GM21423 (cell line): ENCODE data around the gene ADAMTSL2.

Experiments used
- ATAC-seq: cut with Tn5 transposase; IDR thresholded peaks from one replicate; pipeline ENCODE4 v1.9.1; 2021; ENCODE audit warnings: mild to moderate bottlenecking, moderate library complexity; ENCODE audit not compliant: unreplicated experiment

Gene ADAMTSL2

DNA sequence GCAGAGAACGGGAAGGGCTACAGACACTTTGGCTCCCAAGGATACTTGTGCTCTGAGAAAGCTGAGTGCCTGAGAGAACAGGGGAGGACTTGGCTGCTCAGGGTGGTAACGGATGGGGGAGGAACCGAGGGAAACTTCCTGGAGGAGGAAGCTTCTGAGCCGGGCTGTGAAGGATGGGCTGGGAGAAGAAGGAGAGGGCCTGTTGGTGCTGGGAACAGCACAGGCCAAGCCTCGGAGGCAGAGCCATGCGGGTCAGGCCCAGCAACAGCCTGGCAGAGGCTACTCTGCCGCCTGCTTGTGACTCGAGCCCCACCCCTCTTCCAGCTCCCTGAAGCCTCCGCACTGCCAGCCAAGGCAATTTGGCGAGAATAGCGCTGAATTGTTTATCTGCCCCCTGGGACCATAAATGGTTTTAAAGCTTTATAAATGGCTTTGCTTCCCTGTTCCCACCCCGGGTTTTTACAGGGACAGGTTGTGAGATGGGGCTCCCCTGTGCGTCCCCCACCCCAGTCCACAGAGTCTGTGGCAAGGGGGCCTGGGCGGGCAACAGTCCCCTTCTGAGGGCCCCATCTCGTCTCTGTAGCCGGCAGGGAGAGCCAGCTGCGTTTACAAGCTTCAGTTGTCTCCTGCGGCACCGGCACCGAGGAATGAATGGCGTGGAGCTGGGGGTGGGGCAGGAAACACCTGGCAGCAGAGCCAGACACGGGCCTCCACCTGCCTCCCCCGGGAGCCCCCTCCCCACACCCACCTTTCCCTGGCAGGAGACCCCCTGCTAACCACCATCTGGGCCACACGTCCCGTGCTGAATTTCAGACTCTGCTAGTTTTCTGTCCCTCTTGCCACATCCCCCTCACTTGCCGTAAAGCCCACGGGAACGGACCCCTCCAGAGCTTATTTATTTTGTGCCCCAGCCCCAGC is 50.3 kb downstream of the ADAMTSL2 start:
- no peak for ATAC-seq

DNA sequence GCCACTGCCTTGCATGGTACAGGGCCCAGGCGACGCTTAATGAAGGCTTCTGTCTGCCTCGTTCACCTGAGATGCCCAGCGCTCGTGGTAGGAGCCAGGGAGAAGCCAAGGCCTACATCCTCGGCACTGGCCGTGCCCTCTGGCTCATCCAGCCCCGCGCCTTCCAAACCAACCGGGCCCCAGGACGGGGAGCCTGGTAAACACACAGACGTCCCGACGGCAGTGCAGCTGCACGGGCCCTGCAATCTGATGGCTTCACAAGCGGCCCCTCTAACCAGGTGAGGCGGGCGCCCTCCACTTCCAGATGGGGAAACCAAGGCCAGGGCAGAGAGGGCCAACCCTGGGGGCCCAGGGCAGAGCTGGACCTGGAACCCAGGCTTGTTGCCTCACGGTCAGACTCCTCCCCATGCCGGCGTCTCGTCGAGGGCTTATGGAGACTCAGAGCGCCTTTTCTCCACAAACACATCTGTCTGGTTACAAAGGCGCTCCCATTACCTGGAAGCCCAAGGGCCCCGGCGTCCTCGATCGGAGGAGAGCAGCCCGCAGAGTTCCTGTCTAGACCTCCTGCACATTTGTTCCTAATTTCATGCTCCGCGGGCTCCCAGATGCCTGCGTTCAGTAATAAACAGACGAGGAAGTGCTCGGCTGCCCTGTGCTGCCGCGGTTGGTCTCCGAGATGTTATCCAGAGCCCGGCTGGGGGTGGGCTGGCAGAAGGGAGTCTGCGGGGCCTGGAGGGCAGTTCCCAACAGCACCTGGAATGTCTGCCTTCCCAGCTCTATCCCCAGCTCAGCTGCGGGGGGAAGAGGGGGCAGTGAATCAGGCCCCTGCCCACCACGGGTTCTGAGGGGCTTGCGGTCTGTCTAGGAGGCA is 51.2 kb downstream of the ADAMTSL2 start:
- ATAC-seq = no peak

DNA sequence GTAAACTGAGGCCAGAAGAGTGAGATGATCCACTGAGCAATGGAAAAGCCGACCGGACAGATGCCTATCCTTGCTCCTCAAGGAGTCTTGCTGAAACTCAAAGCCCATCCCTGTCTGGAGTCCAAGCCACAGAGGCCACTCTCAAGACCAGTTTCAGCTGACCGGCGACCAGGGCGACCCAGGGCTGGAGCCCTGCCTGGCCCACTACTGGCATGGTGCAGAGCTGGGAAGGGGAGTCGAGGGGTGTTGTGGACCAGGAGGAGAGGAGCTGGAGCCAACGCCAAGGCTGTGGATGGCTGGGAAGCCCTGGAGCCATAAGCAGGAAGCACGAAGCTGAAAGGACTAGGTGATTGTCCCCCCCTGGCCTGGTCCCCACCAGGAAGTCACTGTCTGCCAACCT is 52.5 kb downstream of the ADAMTSL2 start:
- no peak for ATAC-seq

DNA sequence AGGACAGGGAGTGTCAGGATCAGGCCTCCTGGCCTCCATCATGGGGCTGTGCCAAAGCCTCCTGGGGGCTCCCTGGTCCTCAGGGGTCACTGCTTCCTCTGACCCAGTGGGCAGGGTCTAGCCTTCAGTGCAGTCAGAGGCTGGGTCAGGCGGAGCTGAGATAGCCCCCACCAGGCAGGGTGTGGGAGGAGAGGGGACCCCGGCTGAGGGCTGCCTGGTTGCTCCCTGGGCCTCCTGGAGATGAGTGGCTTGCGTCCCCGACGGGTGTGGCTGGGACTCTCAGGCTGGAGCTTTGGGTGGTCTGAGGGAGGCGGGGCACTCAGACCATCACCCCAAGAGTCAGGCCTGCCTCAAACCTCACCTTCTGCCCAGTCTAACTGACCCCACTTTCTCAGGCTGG is 53.0 kb downstream of the ADAMTSL2 start:
- ATAC-seq = no peak

DNA sequence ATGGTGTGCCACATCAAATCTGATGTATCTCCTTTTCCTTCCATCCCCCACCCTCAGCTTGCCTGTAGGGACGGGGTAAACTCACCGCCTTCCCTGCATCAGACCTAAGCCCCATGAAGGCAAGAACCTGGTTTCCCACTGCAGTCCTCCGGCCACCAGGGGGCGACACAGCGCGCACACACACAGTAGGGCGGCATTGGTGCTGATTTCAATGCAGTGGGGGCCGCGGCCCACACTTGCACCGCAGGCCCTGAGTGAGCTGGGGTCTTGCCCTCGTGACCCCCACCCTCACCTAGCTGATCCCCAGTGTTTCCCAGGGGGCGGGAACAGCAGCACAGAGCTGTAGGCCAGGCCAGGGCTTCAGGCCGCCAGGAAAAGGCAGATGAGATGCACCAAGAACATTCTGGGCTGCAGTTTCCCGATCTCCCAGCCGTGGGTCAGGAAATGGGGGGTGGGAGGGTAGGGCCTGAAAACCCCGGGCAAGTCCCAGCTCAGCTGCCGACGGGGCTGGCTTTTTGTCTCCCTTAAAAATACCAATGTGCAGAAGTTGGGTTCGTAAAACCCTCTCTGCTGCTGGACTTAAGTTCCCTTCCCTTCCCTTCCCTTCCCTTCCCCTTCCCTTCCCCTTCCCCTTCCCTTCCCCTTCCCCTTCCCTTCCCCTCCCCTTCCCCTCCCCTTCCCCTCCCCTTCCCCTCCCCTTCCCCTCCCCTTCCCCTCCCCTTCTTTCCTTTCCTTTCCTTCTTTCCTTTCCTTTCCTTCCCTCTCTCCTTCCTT is 55.1 kb downstream of the ADAMTSL2 start:
- ATAC-seq = no peak

DNA sequence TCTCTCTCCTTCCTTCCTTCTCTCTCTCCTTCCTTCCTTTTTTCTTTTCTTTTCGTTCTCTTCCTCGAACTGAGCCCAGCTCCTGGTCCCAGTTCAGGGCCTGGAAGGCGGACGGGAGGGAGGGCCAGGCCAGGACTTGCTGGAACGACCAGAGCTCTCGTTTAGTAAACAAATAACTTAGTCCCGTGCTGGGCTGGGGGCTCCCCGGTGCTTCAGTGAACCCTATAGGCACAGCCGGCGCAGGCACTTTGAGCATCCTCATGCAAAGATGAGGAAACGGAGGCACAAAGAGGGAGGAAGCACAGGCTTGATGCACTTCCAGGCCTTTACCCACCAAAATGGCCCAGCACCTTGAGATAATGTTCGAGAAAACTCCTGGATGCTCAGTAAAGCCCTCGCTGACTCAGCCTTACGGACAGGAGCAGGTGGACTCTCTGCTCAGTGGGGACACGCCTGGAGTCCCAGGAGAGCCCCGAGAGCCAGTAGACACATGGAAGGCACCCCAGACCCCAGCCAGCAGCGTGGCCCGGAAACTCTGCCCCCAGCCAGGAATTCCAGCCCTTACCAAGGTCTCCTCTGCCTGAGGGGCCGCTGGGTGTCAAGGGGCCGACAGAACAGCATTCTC is 55.8 kb downstream of the ADAMTSL2 start:
- ATAC-seq = no peak

DNA sequence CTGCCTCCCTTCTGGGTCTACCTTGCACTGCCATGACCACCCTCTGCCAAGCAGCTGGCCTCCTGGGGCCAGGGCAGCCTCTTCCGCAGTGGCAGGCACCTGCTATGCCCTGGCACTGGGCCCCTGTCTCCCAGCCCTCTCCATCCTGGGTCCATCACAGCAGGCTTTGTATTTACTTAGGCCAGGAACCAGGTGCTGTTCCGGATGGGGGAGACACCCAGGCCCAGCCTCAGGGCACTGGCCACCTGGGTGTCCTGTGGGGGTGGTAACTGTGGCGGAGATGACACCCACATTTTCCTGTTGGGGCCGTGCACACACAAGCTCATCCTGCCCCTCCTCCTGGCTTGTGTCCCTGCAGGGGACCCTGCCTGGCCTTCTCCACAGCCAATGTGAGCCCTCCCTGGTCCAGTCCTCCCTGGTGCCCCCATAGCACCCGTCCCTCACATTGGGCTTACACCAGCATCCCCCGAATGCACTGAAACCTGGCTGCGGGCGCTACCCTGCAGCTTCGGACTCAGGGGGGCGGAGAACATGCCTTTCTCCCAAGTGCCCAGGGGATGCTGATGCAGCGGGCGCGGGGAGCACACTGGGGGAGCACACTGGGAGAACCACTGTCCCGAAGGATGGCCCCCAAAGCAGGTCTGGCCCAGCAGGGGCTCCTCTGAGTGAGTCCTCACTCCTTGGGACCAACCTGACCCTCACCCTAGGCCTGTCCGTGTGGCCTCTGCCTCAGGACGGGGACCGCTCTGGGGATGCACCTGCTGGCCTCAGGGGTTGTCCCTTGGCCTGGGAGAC is 56.8 kb downstream of the ADAMTSL2 start:
- ATAC-seq = no peak

DNA sequence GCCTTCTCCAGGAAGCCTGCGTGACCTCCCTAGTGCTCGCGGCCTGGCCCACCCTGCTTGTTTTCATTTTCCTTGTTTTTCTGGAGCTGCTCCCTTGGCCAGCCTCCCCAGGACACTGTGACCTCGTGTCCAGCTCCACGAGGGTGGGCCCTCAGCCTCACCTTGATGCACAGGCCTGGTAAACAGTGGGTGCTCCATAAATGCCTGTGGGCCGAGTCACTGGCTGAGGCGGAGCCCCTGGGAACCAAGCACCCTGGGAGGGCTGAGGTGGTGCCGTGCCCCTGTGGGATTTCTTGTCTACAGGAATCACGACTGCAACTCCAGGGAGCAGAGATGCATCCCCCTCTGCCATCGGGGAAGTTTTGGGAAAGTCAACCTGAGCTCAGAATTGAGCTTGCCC is 57.5 kb downstream of the ADAMTSL2 start:
- ATAC-seq = no peak

DNA sequence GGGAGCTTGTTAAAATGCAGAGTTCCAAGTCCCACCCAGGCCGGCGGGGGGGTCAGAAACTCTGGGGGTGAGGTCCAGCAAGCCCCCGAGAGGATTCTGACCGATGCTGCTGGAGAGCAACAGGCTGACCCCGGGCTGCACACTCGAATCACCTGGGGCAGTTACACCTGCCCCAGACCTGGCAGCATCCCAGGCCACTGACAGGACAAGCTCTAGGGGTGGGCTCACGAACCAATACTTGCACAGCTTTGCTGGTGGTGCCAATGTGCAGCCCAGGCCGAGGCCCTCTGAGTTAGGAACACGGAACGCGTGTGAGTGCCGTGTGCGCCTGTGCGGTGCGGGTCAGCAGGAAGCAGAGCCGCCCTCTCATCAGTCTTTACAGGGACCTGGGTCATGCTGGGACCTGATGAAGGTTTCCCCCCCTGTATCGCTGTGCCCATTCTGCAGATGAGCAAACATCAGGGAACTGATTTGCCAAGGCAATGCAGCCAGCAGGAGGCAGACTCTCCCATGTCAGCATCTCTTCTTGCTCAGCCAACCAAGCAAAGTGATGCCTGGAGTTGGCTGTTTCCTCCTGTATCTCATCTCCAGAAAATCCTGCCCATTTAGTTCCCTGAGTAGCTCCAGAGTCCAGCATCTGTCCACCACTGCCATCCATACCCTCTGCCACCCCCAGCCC is 58.4 kb downstream of the ADAMTSL2 start:
- no peak for ATAC-seq

DNA sequence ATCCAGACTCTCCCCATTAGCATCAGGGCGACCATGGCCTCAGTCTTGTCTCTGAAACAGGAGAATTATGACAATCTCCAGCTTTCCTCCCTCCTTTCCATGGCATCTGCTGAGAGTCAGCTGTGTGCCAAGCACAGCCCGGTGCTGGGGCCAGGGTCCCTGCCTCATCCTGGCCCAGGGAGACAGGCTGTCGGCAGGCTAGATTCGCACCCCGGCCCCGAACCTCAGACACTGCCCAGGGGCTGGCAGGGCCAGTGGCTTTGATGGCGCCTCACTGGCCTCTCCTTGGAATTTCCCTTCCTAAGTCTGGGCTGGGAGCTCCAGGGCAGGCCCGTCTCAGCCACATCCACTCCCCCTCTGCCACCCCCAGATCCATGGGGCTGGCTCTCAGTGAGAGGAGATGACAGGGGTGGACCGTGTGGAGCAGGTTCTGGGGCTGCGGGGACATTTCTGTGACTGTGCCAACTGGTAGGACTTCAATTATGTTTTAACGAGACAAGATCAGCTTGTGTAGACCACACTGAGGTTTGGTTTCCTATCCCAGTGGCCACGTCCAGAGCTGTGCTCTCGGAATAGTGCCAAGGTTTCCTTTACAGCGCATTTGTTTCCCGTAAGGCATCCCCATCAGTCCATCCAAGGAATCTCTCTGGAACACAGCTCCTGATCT is 59.2 kb downstream of the ADAMTSL2 start:
- ATAC-seq = no peak

DNA sequence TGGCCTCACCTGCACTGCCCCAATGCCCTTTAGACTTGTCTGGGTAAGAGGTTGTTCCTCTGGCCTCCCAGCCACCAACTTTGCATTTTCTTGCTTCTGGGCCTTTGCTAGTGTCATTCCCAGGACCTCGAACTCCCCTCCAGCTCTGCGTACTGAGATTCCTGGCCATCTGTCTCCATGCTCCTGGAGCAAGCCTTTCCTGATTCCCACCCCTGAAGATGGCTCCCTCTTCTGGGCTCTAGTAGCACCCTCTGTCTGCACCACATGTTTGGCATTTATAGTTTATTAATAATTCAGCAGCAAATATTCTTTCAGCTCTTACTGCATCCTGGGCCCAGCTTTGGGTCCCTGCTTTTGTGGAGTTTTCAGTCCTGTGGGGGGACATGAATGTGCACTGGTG is 59.8 kb downstream of the ADAMTSL2 start:
- ATAC-seq = no peak

DNA sequence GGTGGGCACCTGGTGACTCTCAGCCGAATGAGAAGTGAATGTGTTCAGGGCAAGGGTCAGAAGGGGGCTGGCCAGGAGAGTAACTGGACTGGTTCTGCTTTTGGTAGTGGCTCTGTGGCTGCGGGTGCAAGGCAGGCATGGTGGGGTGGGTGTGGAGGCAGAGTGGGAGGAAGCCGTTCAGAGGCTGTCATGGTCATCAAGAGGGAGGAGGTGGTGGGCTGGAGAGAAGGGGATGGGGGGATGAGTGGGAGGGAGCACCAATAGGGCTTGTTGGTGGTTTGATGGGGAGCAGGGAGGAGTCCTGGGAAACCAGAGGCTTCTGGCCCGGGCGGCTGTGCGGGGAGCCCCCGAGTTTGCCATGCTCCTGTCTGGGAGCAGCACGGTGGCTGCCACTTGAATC is 61.4 kb downstream of the ADAMTSL2 start:
- no peak for ATAC-seq

DNA sequence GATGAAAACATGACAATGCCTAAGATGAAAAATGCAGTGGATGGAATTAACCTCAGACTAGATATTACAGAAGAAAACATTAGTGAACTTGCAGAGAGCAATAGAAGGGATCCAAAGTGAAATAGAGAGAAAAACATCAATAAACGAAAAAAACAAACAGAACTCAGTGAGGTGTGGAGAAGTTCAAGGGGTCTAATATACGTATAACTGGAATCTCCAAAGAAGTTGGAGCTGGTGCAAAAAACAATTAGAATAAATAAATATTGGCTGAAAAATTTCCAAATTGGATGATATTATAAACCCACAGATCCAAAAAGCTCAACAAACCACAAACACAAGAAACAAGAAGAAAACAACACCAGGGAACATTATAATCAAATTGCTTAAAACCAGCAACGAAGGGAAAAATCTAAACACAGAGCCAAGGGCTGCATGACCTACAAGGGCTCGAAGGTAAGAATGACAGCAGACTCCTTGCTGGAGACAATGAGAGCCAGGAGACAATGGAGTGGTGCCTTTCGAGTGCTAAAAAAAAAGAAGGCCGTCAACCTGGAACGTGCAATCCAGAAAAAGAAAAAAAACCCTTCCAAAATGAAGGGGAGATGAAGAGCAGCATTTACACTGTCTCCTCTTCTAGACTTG is 62.9 kb downstream of the ADAMTSL2 start:
- ATAC-seq = no peak

DNA sequence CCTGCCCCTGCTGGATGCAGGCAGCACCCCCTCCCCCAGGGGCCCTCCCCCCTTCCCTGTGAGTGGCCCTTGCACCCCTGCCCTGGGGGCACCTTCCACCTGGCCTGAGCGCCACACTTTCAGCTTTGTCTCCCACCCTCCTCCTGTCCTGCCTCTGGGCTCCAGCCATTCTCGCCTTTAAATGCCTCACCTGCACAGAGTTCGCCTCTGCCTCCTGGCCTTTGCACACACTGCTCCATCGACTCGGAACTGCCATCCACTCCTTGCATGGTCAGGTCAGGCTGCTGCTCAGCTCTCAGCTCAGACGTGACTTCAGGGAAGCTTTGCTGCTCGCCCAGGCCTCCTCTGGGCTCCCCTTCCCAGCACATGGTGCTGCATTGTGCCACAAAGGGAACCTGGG is 64.5 kb downstream of the ADAMTSL2 start:
- no peak for ATAC-seq

DNA sequence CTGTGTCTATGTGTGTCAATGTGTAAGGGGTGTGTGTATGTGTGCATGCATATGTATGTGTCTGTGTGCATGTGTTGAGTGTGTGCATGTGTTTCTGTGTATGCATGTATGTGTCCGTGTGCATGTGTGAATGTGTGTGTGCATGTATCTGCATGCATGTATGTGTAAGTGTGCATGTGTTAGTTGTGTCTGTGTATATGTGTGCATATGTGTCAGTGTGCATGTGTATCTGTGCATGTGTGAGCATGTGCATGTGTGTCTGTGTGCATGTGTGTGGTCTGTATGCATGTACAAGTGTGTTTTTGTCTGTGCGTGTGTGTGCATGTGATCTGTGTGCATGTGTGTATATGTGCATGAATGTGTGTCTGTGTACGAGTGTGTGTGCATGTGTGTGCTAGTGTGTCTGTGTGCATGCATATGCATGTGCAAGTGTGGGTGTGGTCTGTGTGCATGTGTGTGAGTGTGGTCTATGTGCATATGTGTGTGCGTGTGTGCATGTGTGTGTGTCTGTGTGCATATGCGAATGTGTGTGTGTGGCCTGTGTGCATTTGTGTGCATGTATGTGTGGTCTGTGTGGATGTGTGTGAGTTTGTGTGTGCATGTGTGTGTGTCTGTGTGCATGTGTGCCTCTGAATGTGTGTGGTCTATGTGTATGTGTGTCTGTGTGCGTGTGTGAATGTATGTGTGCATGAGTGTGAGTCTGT is 65.1 kb downstream of the ADAMTSL2 start:
- no peak for ATAC-seq

DNA sequence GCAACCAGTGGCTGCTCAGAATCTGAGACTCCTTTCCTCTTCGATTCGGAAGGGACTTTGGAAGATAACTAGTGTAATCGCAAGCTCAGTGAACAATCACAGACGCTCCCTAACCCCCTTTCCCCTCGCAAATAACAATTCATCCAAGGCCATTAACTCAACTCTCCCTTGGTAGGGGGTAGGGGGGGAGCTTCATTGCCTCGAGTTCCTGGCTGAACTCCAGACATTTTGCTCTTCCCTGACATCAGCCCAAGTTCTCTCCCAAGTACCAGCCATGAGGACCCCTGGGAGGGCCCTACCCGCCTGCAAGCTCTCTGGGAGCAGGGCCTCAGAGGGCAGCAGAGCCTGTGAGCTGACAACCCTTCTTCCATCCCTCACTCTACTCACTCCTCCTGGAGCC is 66.2 kb downstream of the ADAMTSL2 start:
- no peak for ATAC-seq

DNA sequence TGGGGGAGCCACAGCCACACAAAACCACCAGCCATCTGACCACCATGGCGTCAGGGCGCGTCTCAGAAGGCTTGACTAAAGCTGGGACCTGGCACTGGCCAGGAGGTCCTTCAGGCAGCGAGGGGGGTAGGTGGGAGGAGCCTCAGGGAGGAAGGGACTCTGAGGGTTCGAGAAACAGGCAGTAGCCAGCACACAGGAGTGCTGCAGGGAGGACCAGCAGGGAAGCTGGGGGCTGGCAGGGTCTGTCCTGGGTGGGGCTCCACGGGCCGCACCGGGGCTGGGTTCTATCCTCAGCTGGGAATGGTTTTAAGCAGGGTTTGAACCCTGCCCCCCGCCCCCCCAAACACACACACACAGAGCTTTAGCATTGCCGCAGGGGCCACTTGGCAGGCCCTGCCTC is 67.2 kb downstream of the ADAMTSL2 start:
- ATAC-seq = no peak

DNA sequence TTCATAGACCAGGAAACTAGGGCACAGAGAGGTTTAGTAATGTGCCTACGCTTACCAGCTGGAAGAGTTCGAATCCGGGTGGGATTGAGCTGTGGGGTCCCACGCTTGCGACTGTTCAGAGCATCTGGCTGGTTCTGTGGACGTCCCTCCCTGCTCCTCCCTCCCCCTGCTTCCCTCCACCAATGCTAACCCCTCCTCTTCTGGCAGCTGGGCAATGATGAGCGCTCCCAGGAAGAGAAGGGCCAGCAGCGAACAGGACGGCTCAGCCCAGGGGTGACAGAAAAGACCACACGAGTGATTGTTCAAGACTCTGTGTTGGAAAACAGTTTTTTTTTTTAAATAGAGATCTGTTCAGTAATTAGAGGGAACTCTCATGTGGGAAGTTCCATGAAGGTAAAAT is 67.8 kb downstream of the ADAMTSL2 start:
- no peak for ATAC-seq
